Lung (tissue), 12 donors: ENCODE results near the gene GRM4. TPM values are rescaled to one million over a fixed set of nuclear protein-coding genes. Genes with fewer than 3 reads are reported as not detected.

Source experiments
- ATAC-seq: fragments of 200-7000 bp; cut with Tn5 transposase; one replicate; pipeline ENCODE4 v1.9.1; 2020; ENCODE audit warnings: moderate number of reproducible peaks; ENCODE audit not compliant: insufficient read depth, low FRiP score
- DNase-seq, 3 donors: peaks; one replicate each; pipeline ENCODE4 v3.0.0-alpha.2; 2013 to 2017
- H3K27ac ChIP-seq, 2 donors: one replicate each; pipeline ENCODE4 v1.5.1; 2013; ENCODE audit warnings: mild to moderate bottlenecking in 2 of 2, moderate library complexity in 2 of 2, control low read depth in 1 of 2, inconsistent platforms in 1 of 2, low read depth in 1 of 2, low read length in 1 of 2
- H3K27me3 ChIP-seq, 3 donors: one replicate each; pipeline ENCODE4 v1.5.1; 2013; ENCODE audit warnings: low read length in 2 of 3; ENCODE audit not compliant: control insufficient read depth in 3 of 3, insufficient read depth in 3 of 3
- H3K36me3 ChIP-seq, 4 donors: one replicate each; pipeline ENCODE4 v1.5.1; 2013; ENCODE audit warnings: low read length in 4 of 4, mild to moderate bottlenecking in 1 of 4, moderate library complexity in 1 of 4; ENCODE audit not compliant: control insufficient read depth in 4 of 4, insufficient read depth in 4 of 4
- H3K4me1 ChIP-seq, 5 donors: one replicate each; pipeline ENCODE4 v1.5.1; 2013; ENCODE audit warnings: low read length in 5 of 5, mild to moderate bottlenecking in 2 of 5, moderate library complexity in 1 of 5; ENCODE audit not compliant: control insufficient read depth in 5 of 5, insufficient read depth in 5 of 5
- H3K4me3 ChIP-seq: one replicate; pipeline ENCODE4 v1.5.1; 2013; ENCODE audit warnings: mild to moderate bottlenecking, control low read depth, moderate library complexity
- H3K9ac ChIP-seq, 2 donors: one replicate each; pipeline ENCODE4 v1.5.1; 2013; ENCODE audit warnings: low read length in 2 of 2, control low read depth in 1 of 2; ENCODE audit not compliant: insufficient read depth in 1 of 2
- H3K9me3 ChIP-seq, 4 donors: one replicate each; pipeline ENCODE4 v1.5.1; 2013; ENCODE audit warnings: low read length in 3 of 4, mild to moderate bottlenecking in 1 of 4, moderate library complexity in 1 of 4; ENCODE audit not compliant: control insufficient read depth in 4 of 4, insufficient read depth in 3 of 4
- WGBS, 2 donors: extraction: QIAGEN DNeasy Blood & Tissue Kit; methylation state at CpG; one replicate each; pipeline ENCODE4 v1.1.7; 2013; 5-methylcytosine and 5-hydroxymethylcytosine counted together
- polyA plus RNA-seq, 2 donors: library from polyadenylated mRNA; stranded (reverse); fragments of 200-250 nt; gene quantifications; one replicate each; pipeline ENCODE4 v1.2.1, GENCODE V29; 2013
- total RNA-seq, 2 donors: library from RNA; depleted of rRNA in 1 of 2; stranded (reverse); fragments of >200 nt in 1 of 2; gene quantifications; one replicate each; pipeline ENCODE4 v1.2.1, GENCODE V29; 2014 to 2021
- TF ChIP-seq, protein P1 (sequence below): IDR thresholded peaks from 2 replicates; pipeline ENCODE4 v1.5.1; 2012; ENCODE audit warnings: mild to moderate bottlenecking; ENCODE audit errors: control extremely low read depth, extremely low read depth
- donor health status: control.
- donor health status: control.
- donor health status: Bipolar disorder and iron deficiency.
- donor health status: healthy.
- donor health status: DM: yes; HTN: yes; CAD: no.

Gene GRM4
- total and polyA plus RNA-seq, 4 donors: 0.02 to 0.34 (median 0.09) TPM

DNA sequence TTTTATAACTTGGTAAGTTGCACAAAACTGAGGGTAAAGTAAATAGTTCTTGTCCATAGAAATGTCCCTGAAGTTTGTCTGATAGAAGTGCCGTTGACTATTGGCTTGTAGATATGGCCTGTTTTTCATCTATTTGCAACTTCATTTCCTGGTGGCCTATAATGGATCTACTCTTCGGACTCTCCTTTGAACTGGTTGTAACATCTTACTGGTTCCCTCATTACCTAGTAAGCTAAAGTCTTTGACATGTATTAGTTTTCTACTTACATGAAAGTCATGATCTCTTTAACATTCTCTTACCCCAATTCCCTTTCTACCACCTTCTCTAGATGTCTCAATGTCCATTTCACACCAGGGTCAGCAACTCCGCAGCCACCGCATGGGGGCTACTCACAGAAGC, 146.3 kb downstream of the GRM4 start:
- no peak for DNase-seq
- ATAC-seq: no peak
- Histone ChIP-seq H3K4me3 (no peak overlapping the region), H3K36me3 (no peaks in the 10 kb centered on the region), H3K9me3 (peaks cover 0 to 2% (median 0%) of the 10 kb centered on the region in 4 donors), H3K9ac (no peak overlapping the region), H3K4me1 (peaks cover 0 to 10% (median 0%) of the 10 kb centered on the region in 5 donors), H3K27me3 (no peaks in the 10 kb centered on the region), H3K27ac (no peak overlapping the region)
- 90 to 93% methylated on average over 4 of the region's 4 CpGs for WGBS, 2 donors
- TF ChIP-seq, protein P1, sequence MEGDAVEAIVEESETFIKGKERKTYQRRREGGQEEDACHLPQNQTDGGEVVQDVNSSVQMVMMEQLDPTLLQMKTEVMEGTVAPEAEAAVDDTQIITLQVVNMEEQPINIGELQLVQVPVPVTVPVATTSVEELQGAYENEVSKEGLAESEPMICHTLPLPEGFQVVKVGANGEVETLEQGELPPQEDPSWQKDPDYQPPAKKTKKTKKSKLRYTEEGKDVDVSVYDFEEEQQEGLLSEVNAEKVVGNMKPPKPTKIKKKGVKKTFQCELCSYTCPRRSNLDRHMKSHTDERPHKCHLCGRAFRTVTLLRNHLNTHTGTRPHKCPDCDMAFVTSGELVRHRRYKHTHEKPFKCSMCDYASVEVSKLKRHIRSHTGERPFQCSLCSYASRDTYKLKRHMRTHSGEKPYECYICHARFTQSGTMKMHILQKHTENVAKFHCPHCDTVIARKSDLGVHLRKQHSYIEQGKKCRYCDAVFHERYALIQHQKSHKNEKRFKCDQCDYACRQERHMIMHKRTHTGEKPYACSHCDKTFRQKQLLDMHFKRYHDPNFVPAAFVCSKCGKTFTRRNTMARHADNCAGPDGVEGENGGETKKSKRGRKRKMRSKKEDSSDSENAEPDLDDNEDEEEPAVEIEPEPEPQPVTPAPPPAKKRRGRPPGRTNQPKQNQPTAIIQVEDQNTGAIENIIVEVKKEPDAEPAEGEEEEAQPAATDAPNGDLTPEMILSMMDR: no peak

DNA sequence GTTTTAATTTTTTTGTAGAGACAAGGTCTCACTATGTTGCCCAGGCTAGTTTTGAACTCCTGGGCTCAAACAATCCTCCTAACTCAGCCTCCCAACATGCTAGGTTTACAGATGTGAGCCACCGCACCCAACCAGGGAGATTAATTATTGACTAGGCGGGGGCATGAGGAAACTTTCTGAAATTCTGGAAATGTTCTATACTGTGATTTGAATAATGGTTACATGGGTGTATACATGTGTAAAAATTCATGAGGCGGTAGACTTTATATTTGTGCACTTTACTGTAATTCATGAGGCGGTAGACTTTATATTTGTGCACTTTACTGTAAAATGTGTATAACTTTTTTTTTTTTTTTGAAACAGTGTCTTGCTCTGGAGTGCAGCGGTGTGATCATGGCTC, 147.2 kb downstream of the GRM4 start:
- TF ChIP-seq, protein P1: no peak
- ATAC-seq (no peak), DNase-seq (no peak)
- no peak overlapping the region for H3K27ac ChIP-seq
- no peaks in the 10 kb centered on the region for H3K36me3 ChIP-seq
- H3K27me3 ChIP-seq: no peaks in the 10 kb centered on the region
- no peak overlapping the region for H3K4me3 ChIP-seq
- no peak overlapping the region for H3K9ac ChIP-seq
- peaks cover 0 to 2% (median 0%) of the 10 kb centered on the region in 4 donors for H3K9me3 ChIP-seq
- peaks cover 0 to 10% (median 0%) of the 10 kb centered on the region in 5 donors for H3K4me1 ChIP-seq
- 95 to 96% methylated on average over 5 of the region's 5 CpGs for WGBS, 2 donors

DNA sequence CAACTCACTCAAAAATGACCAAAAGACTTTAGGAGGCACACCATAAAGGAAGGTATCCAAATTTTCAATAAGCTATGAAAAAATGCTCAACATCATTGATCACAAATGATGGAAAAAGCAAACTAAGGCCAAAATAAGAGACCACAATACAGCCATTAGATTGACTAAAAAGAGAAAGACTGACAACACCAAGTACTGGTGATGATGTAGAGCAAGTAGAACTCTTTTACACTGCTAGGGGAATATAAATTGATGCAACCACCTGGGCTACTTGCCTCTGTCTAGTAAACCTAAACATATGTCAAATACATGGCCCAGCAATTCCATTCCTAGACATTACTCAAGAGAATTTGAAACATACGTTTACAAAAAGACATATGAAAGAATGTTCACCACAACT, 148.6 kb downstream of the GRM4 start:
- TF ChIP-seq, protein P1: no peak
- ATAC-seq: no peak
- WGBS, 2 donors: 97% methylated on average over 1 of the region's 1 CpG

DNA sequence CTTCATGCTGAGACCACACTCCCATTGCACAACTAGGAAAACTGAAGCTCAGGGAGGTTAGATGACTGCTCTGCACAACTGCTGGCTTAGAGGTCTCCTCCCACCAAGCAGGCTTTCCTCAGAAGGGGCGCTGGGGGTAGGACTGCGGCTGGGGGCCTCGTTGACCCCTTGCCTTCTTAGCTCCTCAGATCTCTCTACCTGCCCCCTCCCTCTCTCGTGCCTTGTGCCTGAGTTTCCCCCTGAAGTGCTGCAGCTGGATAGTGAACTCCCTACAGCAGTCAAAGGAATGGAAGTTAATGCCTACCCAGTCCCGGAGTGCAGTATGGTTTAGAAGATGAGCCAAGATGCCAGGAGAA, 149.8 kb downstream of the GRM4 start:
- no peak for DNase-seq
- Histone ChIP-seq H3K27ac (no peak overlapping the region), H3K4me3 (no peak overlapping the region), H3K36me3 (no peaks in the 10 kb centered on the region), H3K27me3 (no peaks in the 10 kb centered on the region), H3K9ac (no peak overlapping the region), H3K4me1 (peaks cover 0 to 10% (median 0%) of the 10 kb centered on the region in 5 donors), H3K9me3 (peaks cover 0 to 4% (median 0%) of the 10 kb centered on the region in 4 donors)
- no peak for ATAC-seq
- 68 to 74% methylated on average over 5 of the region's 5 CpGs for WGBS, 2 donors
- TF ChIP-seq, protein P1: no peak

More for the DNA sequence above, 148.6 kb downstream of the GRM4 start:
- Histone ChIP-seq H3K27me3 (no peaks in the 10 kb centered on the region), H3K9me3 (peaks cover 0 to 4% (median 0%) of the 10 kb centered on the region in 4 donors), H3K4me1 (peaks cover 0 to 10% (median 0%) of the 10 kb centered on the region in 5 donors), H3K36me3 (no peaks in the 10 kb centered on the region), H3K27ac (no peak overlapping the region), H3K9ac (no peak overlapping the region), H3K4me3 (no peak overlapping the region)
- no peak for DNase-seq
